DOHH2 (cell line): Measurements from ENCODE around the gene NAALADL2.

Experiments used
- EZH2phosphoT487 ChIP-seq: fragments of 200-600 bp; sonication (generic); IDR thresholded peaks from 2 replicates; pipeline ENCODE4 v1.6.1; 2017; ENCODE audit warnings: borderline replicate concordance, mild to moderate bottlenecking, antibody characterized with exemption, low read length, moderate library complexity, mixed read lengths
- TF ChIP-seq, protein P1 (sequence below): fragments of 200-600 bp; sonication (generic); IDR thresholded peaks from one replicate; pipeline ENCODE4 v1.5.1; 2014; ENCODE audit warnings: antibody characterized with exemption, mild to moderate bottlenecking, low read depth, low read length; ENCODE audit not compliant: poor library complexity, severe bottlenecking

GRCh38 chr3:175338775-175339535 lies 479.8 kb downstream of the NAALADL2 start:
- TF ChIP-seq, protein P1, sequence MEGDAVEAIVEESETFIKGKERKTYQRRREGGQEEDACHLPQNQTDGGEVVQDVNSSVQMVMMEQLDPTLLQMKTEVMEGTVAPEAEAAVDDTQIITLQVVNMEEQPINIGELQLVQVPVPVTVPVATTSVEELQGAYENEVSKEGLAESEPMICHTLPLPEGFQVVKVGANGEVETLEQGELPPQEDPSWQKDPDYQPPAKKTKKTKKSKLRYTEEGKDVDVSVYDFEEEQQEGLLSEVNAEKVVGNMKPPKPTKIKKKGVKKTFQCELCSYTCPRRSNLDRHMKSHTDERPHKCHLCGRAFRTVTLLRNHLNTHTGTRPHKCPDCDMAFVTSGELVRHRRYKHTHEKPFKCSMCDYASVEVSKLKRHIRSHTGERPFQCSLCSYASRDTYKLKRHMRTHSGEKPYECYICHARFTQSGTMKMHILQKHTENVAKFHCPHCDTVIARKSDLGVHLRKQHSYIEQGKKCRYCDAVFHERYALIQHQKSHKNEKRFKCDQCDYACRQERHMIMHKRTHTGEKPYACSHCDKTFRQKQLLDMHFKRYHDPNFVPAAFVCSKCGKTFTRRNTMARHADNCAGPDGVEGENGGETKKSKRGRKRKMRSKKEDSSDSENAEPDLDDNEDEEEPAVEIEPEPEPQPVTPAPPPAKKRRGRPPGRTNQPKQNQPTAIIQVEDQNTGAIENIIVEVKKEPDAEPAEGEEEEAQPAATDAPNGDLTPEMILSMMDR, result no peak
- TF ChIP-seq EZH2phosphoT487, result no peak
